Neuronal stem cell (in vitro differentiated cells): ENCODE results near the gene OCIAD1.
"Not testable (repeated sequence)": the region's sequence is repeated elsewhere in the genome, so short reads cannot be mapped to it uniquely, and the experiment has no call there.

Experiments used
- DNase-seq: peaks from one replicate; pipeline ENCODE4 v3.0.0-alpha.2; 2013; ENCODE audit warnings: low spot score
- H2AFZ ChIP-seq: one replicate; pipeline ENCODE4 v1.6.1; 2013; ENCODE audit warnings: mild to moderate bottlenecking, low read length, inconsistent platforms
- H2AK5ac ChIP-seq: 2 replicates; pipeline ENCODE4 v1.6.1; 2013; ENCODE audit warnings: low read depth, mild to moderate bottlenecking, inconsistent platforms, low read length, moderate library complexity, mixed read lengths
- H2BK120ac ChIP-seq: 2 replicates; pipeline ENCODE4 v1.6.1; 2013; ENCODE audit warnings: low read depth, mild to moderate bottlenecking, inconsistent platforms, low read length, moderate library complexity, mixed read lengths
- H2BK12ac ChIP-seq: one replicate; pipeline ENCODE4 v1.6.1; 2013; ENCODE audit warnings: low read length, inconsistent platforms
- H2BK15ac ChIP-seq: 2 replicates; pipeline ENCODE4 v1.6.1; 2013; ENCODE audit warnings: mild to moderate bottlenecking, low read length, inconsistent platforms, mixed read lengths
- H2BK5ac ChIP-seq: one replicate; pipeline ENCODE4 v1.6.1; 2013; ENCODE audit warnings: inconsistent platforms, mild to moderate bottlenecking, low read length, moderate library complexity
- H3K14ac ChIP-seq: one replicate; pipeline ENCODE4 v1.6.1; 2013; ENCODE audit warnings: low read length, inconsistent platforms
- H3K18ac ChIP-seq: 2 replicates; pipeline ENCODE4 v1.6.1; 2013; ENCODE audit warnings: low read length, inconsistent platforms
- H3K23ac ChIP-seq: 2 replicates; pipeline ENCODE4 v1.6.1; 2013; ENCODE audit warnings: low read depth, mild to moderate bottlenecking, mixed read lengths, low read length, inconsistent platforms; ENCODE audit not compliant: poor library complexity
- H3K27ac ChIP-seq: replicated peaks from 3 replicates; pipeline ENCODE4 v1.5.1; 2013; ENCODE audit warnings: low read length, inconsistent platforms
- H3K27me3 ChIP-seq, 3 experiments: 2 replicates each; pipeline ENCODE4 v1.6.1; 2013; ENCODE audit warnings: low read length in 3 of 3, mild to moderate bottlenecking in 2 of 3, inconsistent platforms in 1 of 3, low read depth in 1 of 3, mixed read lengths in 1 of 3, moderate library complexity in 1 of 3; ENCODE audit not compliant: control insufficient read depth in 3 of 3, insufficient read depth in 3 of 3
- H3K36me3 ChIP-seq, 2 donors: replicated peaks in 1 of 2; 2 replicates each; pipeline ENCODE4 v1.6.1; 2013; ENCODE audit warnings: low read length in 2 of 2; ENCODE audit not compliant: control insufficient read depth in 2 of 2, insufficient read depth in 2 of 2
- H3K4ac ChIP-seq: 2 replicates; pipeline ENCODE4 v1.6.1; 2013; ENCODE audit warnings: inconsistent platforms, mild to moderate bottlenecking, low read length, moderate library complexity
- H3K4me1 ChIP-seq, 2 donors: 1 replicate in 1 of 2; 2 replicates in 1 of 2; pipeline ENCODE4 v1.6.1; 2013; ENCODE audit warnings: low read length in 2 of 2, low read depth in 1 of 2; ENCODE audit not compliant: control insufficient read depth in 2 of 2, insufficient read depth in 1 of 2
- H3K4me2 ChIP-seq: one replicate; pipeline ENCODE4 v1.6.1; 2013; ENCODE audit warnings: mild to moderate bottlenecking, low read length, inconsistent platforms; ENCODE audit not compliant: insufficient read depth, poor library complexity, severe bottlenecking
- H3K4me3 ChIP-seq, 2 donors: 2 replicates each; pipeline ENCODE4 v1.5.1; 2013; ENCODE audit warnings: low read length in 2 of 2, mild to moderate bottlenecking in 2 of 2, inconsistent platforms in 1 of 2, moderate library complexity in 1 of 2
- H3K79me1 ChIP-seq: one replicate; pipeline ENCODE4 v1.6.1; 2013; ENCODE audit warnings: low read depth, mild to moderate bottlenecking, inconsistent platforms, low read length, moderate library complexity
- H3K9ac ChIP-seq: one replicate; pipeline ENCODE4 v1.6.1; 2013; ENCODE audit warnings: mild to moderate bottlenecking, low read depth, low read length, inconsistent platforms; ENCODE audit not compliant: poor library complexity
- H3K9me3 ChIP-seq, 2 donors: replicated peaks in 1 of 2; 2 replicates each; pipeline versions ENCODE3 to v1.6.1; 2013; ENCODE audit warnings: low read length in 2 of 2, mild to moderate bottlenecking in 2 of 2, inconsistent platforms in 1 of 2, low read depth in 1 of 2, mixed read lengths in 1 of 2, moderate library complexity in 1 of 2; ENCODE audit not compliant: control insufficient read depth in 2 of 2, insufficient read depth in 1 of 2
- H4K8ac ChIP-seq: one replicate; pipeline ENCODE4 v1.6.1; 2013; ENCODE audit warnings: low read depth, mild to moderate bottlenecking, inconsistent platforms, low read length, moderate library complexity
- H4K91ac ChIP-seq: one replicate; pipeline ENCODE4 v1.6.1; 2013; ENCODE audit warnings: low read length, low read depth, mild to moderate bottlenecking, inconsistent platforms; ENCODE audit not compliant: poor library complexity
- WGBS, 2 donors: extraction: QIAGEN DNeasy Blood & Tissue Kit; methylation state at CpG; one replicate each; pipeline ENCODE4 v1.1.7; 2013; ENCODE audit warnings: missing lambda C conversion rate in 2 of 2, mixed read lengths in 1 of 2; ENCODE audit not compliant: insufficient read length in 2 of 2, insufficient replicate concordance in 1 of 2; ENCODE audit errors: extremely low coverage in 2 of 2; 5-methylcytosine and 5-hydroxymethylcytosine counted together

OCIAD1 gene

DNA sequence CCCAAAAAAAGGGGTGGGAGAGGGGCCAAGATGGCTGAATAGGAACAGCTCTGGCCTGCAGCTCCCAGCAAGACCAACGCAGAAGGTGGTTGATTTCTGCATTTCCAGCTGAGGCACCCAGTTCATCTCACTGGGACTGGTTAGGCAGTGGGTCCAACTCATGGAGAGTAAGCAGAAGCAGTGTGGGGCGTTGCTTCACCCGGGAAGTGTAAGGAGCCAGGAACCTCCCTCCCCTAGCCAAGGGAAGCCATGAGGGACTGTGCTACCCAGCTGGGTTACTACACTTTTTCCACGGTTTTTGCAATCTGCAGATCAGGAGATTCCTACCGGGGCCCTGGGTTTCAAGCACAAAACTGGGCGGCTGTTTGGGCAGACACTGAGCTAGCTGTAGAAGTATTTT, 13.9 kb upstream of the OCIAD1 start:
- no peak overlapping the region for H2BK5ac ChIP-seq
- H2BK12ac ChIP-seq, result no peak overlapping the region
- no peak overlapping the region for H3K27ac ChIP-seq
- no peak overlapping the region for H4K8ac ChIP-seq
- WGBS, 2 donors, result no CpG with 5 or more reads among the region's 6 CpGs
- H3K9ac ChIP-seq, result no peak overlapping the region
- no peak overlapping the region for H2BK120ac ChIP-seq
- H3K79me1 ChIP-seq, result no peaks in the 10 kb centered on the region
- H3K27me3 ChIP-seq, result no peaks in the 10 kb centered on the region
- no peak for DNase-seq
- no peak overlapping the region for H4K91ac ChIP-seq
- no peak overlapping the region for H2BK15ac ChIP-seq
- H2AFZ ChIP-seq, result peak overlapping the region; percentile 63
- H3K4me2 ChIP-seq, result no peak overlapping the region
- no peak overlapping the region for H2AK5ac ChIP-seq
- H3K4me1 ChIP-seq, result peaks cover 4 to 12% of the 10 kb centered on the region in 2 donors
- no peak overlapping the region for H3K4me3 ChIP-seq
- H3K36me3 ChIP-seq, result no peaks in the 10 kb centered on the region
- H3K23ac ChIP-seq, result no peak overlapping the region
- peaks cover 0 to 3% of the 10 kb centered on the region in 2 donors for H3K9me3 ChIP-seq
- H3K4ac ChIP-seq, result no peak overlapping the region
- H3K18ac ChIP-seq, result no peak overlapping the region
- H3K14ac ChIP-seq, result no peak overlapping the region

DNA sequence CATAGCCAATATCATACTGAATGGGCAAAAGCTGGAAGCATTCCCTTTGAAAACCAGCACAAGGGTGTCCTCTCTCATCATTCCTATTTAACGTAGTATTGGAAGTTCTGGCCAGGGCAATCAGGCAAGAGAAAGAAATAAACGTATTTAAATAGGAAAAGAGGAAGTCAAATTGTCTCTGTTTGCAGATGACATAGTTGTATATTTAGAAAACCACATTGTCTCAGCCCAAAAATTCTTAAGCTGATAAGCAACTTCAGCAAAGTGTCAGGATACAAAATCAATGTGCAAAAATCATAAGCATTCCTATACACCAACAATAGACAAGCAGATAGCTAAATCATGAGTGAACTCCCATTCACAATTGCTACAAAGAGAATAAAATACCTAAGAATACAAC, 9.5 kb upstream of the OCIAD1 start:
- not testable (repeated sequence) for H4K8ac ChIP-seq, H4K91ac ChIP-seq, H2AFZ ChIP-seq, H3K27me3 ChIP-seq, H2BK12ac ChIP-seq, H3K4ac ChIP-seq, H2BK120ac ChIP-seq, H2AK5ac ChIP-seq, H3K9me3 ChIP-seq, DNase-seq, H3K4me1 ChIP-seq, H3K79me1 ChIP-seq, H3K18ac ChIP-seq, H3K4me2 ChIP-seq, H2BK5ac ChIP-seq, H3K4me3 ChIP-seq, H3K14ac ChIP-seq, H3K23ac ChIP-seq, H3K9ac ChIP-seq, H3K27ac ChIP-seq, H3K36me3 ChIP-seq, H2BK15ac ChIP-seq
- no CpG with 5 or more reads among the region's 2 CpGs for WGBS, 2 donors

DNA sequence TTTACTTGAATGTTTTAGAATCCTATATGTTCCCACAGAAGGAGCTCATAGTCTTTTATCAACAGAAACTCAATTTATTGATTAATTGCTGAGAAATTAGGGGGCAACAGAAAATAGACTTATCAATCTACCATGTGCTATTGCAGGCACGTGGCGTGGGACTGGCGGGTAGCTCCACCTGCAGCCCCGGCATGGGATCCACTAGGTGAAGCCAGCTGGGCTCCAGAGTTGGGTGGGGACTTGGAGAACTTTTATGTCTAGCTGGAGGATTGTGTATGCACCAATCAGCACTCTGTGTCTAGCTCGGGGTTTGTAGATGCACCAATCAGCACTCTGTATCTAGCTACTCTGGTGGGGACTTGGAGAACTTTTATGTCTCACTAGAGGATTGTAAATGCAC, 3.3 kb upstream of the OCIAD1 start:
- Histone ChIP-seq H3K9me3 (no peaks in the 10 kb centered on the region), H3K36me3 (peaks cover 0 to 4% of the 10 kb centered on the region in 2 donors), H3K79me1 (no peaks in the 10 kb centered on the region), H3K9ac (no peak overlapping the region), H2BK15ac (no peak overlapping the region), H3K18ac (no peak overlapping the region), H2AFZ (no peak overlapping the region), H2BK12ac (no peak overlapping the region), H3K4ac (no peak overlapping the region), H3K27ac (no peak overlapping the region), H3K23ac (no peak overlapping the region), H3K4me1 (peaks cover 2 to 3% of the 10 kb centered on the region in 2 donors), H3K14ac (no peak overlapping the region), H2BK5ac (no peak overlapping the region), H2AK5ac (no peak overlapping the region), H4K91ac (no peak overlapping the region), H3K4me2 (no peak overlapping the region), H2BK120ac (no peak overlapping the region), H3K27me3 (no peaks in the 10 kb centered on the region), H4K8ac (no peak overlapping the region), H3K4me3 (no peak overlapping the region)
- DNase-seq, result no peak
- no CpG with 5 or more reads among the region's 5 CpGs for WGBS, 2 donors

DNA sequence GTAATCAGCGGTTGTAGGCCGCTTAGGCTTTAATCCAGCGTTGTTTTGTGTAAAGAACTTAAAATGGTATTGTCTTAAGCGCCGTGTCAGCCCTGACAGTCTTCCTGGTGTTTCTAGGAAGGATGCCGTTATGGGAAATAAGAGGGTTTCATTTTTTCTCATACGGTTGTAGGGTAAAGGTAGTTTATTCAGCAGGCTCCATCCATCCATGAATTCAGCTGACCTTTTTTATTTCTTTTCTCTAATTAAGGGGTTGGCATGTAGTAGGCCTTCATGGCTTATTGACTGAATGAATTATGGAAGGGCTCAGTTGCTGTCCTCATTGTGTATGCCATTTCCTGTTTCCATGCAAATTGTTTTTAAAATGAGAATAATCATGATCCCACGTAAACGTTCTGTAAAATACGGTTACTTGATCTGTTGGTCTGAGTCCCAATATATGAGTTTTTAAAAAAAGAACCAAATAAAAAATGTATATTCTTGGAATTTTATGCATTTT, 693 bp downstream of the OCIAD1 start:
- Histone ChIP-seq H2AFZ (peak overlapping the region; percentile 90), H3K9me3 (no peaks in the 10 kb centered on the region), H3K27me3 (no peaks in the 10 kb centered on the region), H4K8ac (no peak overlapping the region), H3K79me1 (no peaks in the 10 kb centered on the region), H3K4ac (no peak overlapping the region), H3K9ac (peak overlapping the region; percentile 100), H3K27ac (peak overlapping the region; percentile 98), H3K4me1 (peaks cover 2 to 6% of the 10 kb centered on the region in 2 donors), H2BK5ac (peak overlapping the region; percentile 91), H3K23ac (peak overlapping the region; percentile 71), H3K4me3 (peak overlapping the region; percentile 91 to 100), H3K18ac (peak overlapping the region; percentile 97), H2BK120ac (no peak overlapping the region), H3K36me3 (peaks cover 9 to 43% of the 10 kb centered on the region in 2 donors), H4K91ac (peak overlapping the region; percentile 90), H2BK15ac (no peak overlapping the region), H2AK5ac (no peak overlapping the region), H3K4me2 (peak overlapping the region; percentile 23), H2BK12ac (no peak overlapping the region), H3K14ac (peak overlapping the region; percentile 86)
- no CpG with 5 or more reads among the region's 10 CpGs for WGBS, 2 donors
- DNase-seq, result no peak
